ENCODE data around the gene ANO4. TPM values are rescaled to one million over a fixed set of nuclear protein-coding genes. Genes with fewer than 3 reads are reported as not detected.

ANO4 gene
- total and polyA plus RNA-seq, 2 of the 8 experiments (the other 6 are each of a cell fraction or from before 2014, with no cell fraction given), result 1.1 to 3.4 TPM

GRCh38 chr12:101015044-101015443 lies 220.5 kb downstream of the ANO4 start (continued):
- no peak for TF ChIP-seq RXRA (IDR thresholded peaks at IDR 0.05; ENCODE audit: insufficient read depth, low read depth, low read length)
- TF ChIP-seq FOSL1 (IDR thresholded peaks at IDR 0.05; ENCODE audit: insufficient read depth, low read depth, low read length), result no peak
- TF ChIP-seq, protein P1, sequence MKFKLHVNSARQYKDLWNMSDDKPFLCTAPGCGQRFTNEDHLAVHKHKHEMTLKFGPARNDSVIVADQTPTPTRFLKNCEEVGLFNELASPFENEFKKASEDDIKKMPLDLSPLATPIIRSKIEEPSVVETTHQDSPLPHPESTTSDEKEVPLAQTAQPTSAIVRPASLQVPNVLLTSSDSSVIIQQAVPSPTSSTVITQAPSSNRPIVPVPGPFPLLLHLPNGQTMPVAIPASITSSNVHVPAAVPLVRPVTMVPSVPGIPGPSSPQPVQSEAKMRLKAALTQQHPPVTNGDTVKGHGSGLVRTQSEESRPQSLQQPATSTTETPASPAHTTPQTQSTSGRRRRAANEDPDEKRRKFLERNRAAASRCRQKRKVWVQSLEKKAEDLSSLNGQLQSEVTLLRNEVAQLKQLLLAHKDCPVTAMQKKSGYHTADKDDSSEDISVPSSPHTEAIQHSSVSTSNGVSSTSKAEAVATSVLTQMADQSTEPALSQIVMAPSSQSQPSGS (IDR thresholded peaks at IDR 0.05; ENCODE audit: low read length), result no peak
- TF ChIP-seq SRF (IDR thresholded peaks at IDR 0.05; ENCODE audit: low read depth, low read length), result no peak
- TF ChIP-seq SIN3A (conservative IDR thresholded peaks at IDR 0.05 in 1 of 2, IDR thresholded peaks at IDR 0.05 in 1 of 2; ENCODE audit: low read depth in 1 of 2, low read length in 2 of 2), result no peak
- no peak for TF ChIP-seq EP300 (IDR thresholded peaks at IDR 0.05; ENCODE audit: borderline replicate concordance in 1 of 2, low read depth in 2 of 2, low read length in 2 of 2)
